Subcutaneous adipose tissue (tissue), 4 donors: Measurements from ENCODE around the gene ANO7. TPM values are rescaled to one million over a fixed set of nuclear protein-coding genes. Genes with fewer than 3 reads are reported as not detected.

Experiments
- CTCF ChIP-seq: fragments of 450-650 bp; IDR thresholded peaks from one replicate; pipeline ENCODE4 v1.5.1; 2016; ENCODE audit warnings: low read depth, mild to moderate bottlenecking, control low read depth, antibody characterized with exemption, moderate library complexity
- total RNA-seq, 4 donors: library from RNA; depleted of rRNA; stranded (reverse); fragments of >200 nt; gene quantifications; one replicate each; pipeline ENCODE4 v1.1.0, GENCODE V29; 2016

The ANO7 gene
- total RNA-seq, 4 donors from 2014 or later, result 0.34 to 0.66 (median 0.65) TPM; not detected in 1

- TF ChIP-seq CTCF, result no peak
Measured at GRCh38 chr2:241173557-241173956, 14.9 kb upstream of the ANO7 start.

GRCh38 chr2:241177526-241178334 is 10.7 kb upstream of the ANO7 start:
- no peak for TF ChIP-seq CTCF

GRCh38 chr2:241178961-241179360 is 9.5 kb upstream of the ANO7 start:
- no peak for TF ChIP-seq CTCF

GRCh38 chr2:241179899-241180298 is 8.6 kb upstream of the ANO7 start:
- no peak for TF ChIP-seq CTCF

GRCh38 chr2:241180495-241180894 is 8.0 kb upstream of the ANO7 start:
- no peak for TF ChIP-seq CTCF

GRCh38 chr2:241182126-241182525 is 6.4 kb upstream of the ANO7 start:
- TF ChIP-seq CTCF, result no peak

- no peak for TF ChIP-seq CTCF
Measured at GRCh38 chr2:241182531-241183133, 5.8 kb upstream of the ANO7 start.
